ENCODE data around the gene RBBP8NL.
A peak's percentile ranks its signal among the peaks of the same experiment; 100 is the strongest.

RBBP8NL gene

DNA sequence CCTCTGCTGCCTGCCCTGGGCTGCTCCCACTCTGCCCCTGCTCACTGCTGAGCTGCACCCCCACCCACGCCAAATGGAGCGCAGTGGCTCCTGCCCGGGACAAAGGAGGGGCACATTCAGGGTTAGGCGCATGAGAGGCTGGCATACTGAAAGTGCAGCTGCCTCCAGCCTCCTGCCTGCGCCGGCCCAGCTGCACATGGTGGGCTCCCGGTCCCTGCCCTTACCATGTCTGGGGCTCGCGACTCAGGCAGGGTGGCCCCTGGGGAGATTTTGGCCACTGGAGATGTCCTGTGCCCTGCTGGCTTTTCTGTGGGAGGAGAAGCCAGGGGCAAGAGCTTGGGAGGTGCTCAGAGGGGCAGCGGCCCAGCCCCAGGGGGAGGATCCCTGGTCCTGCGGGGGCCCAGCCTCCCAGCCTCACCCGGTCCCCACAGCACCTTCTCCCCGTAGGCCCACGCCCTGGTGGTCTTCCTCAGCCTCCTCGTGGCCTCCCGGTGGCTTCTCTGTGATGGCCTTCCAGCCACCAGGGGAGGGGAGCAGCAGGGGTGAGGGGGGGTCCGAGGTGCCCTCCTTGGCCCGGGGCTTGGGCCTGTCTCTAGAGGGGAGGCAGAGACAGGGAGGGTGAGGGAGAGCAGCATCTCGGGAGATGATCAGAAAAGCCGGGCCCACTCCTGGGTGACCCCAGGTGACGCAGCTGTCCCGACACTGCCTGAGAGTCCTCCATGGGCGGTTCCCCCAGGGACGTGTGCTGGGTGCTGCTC is 11.8 kb downstream of the RBBP8NL start:
- H3K27me3 ChIP-seq (ENCODE audit: control insufficient read depth, insufficient read depth, low read length) = no peaks in the 10 kb centered on the region
- no peak overlapping the region for H3K9ac ChIP-seq (ENCODE audit: low read length)
- no peak overlapping the region for H3K27ac ChIP-seq (ENCODE audit: low read length)
- no peaks in the 10 kb centered on the region for H3K36me3 ChIP-seq (ENCODE audit: control insufficient read depth, low read depth, low read length)
- H3K4me3 ChIP-seq (ENCODE audit: low read length) = no peak overlapping the region
- H3K4me1 ChIP-seq (ENCODE audit: control insufficient read depth, low read depth, low read length) = peaks cover under 1% of the 10 kb centered on the region
- no peaks in the 10 kb centered on the region for H3K9me3 ChIP-seq (ENCODE audit: control insufficient read depth, low read depth, low read length)

DNA sequence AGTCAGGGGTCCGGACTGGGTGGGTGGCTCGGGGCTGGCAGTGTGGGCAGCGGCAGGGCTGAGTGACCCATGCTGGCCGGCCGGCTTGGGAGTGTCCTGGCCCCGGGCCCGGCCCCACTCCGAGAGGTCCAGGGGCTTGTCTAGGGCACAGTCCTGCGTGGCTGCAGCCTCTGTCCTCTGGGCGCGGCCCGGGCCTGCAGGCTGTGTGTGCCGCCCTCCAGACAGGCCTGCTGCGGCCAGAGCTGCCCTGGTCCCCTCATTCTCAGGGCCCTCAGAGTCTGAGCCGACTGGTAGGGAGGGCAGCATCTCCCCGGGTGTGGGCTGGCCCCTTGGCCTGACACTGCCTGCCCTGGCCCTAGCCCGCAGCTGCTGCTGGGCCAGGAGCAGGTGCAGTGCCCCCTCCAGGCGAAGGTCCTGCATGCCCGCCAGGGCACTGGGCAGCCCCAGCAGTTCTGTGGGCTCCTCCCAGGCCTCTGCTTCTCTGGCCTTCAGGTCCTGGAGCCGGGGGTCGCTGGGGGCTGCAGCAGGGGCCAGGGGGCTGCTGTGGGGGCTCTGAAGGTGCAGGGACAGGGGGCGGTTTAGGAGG is 13.3 kb downstream of the RBBP8NL start:
- H3K27ac ChIP-seq (ENCODE audit: low read length) = no peak overlapping the region
- no peaks in the 10 kb centered on the region for H3K9me3 ChIP-seq (ENCODE audit: control insufficient read depth, low read depth, low read length)
- H3K4me3 ChIP-seq (ENCODE audit: low read length) = no peak overlapping the region
- no peaks in the 10 kb centered on the region for H3K36me3 ChIP-seq (ENCODE audit: control insufficient read depth, low read depth, low read length)
- peaks cover 9% of the 10 kb centered on the region for H3K27me3 ChIP-seq (ENCODE audit: control insufficient read depth, insufficient read depth, low read length)
- peaks cover 4% of the 10 kb centered on the region for H3K4me1 ChIP-seq (ENCODE audit: control insufficient read depth, low read depth, low read length)
- no peak overlapping the region for H3K9ac ChIP-seq (ENCODE audit: low read length)

DNA sequence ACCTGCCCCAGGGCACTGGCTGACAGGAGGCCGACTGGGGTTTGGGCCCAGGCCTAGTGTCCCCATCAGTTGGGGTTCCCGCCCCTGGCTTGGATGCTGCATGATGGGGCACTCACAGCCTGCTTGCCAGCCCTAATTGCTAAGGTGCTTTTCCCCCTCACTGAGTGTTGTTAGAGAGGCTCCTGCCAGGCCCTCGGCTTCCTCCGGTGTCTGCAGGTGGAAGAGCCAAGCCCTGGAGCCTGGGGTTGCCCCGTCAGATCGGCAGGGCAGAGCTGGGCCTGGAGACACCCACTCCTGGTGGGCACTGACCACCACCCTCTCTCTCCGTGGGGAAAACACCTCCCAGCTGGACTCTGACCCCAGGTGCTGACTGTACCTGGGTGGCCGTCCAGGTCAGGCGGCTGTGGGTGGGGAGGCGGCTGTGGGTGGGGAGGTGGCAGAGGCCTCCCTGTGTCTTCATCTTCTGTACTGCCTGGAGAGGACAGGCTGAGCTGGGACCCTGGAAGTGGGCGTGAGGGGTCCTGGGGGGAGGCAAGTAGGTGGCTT is 14.2 kb downstream of the RBBP8NL start:
- Histone ChIP-seq H3K4me3 (ENCODE audit: low read length) (no peak overlapping the region), H3K9me3 (ENCODE audit: control insufficient read depth, low read depth, low read length) (no peaks in the 10 kb centered on the region), H3K27ac (ENCODE audit: low read length) (no peak overlapping the region), H3K27me3 (ENCODE audit: control insufficient read depth, insufficient read depth, low read length) (peaks cover 16% of the 10 kb centered on the region), H3K9ac (ENCODE audit: low read length) (no peak overlapping the region), H3K36me3 (ENCODE audit: control insufficient read depth, low read depth, low read length) (no peaks in the 10 kb centered on the region), H3K4me1 (ENCODE audit: control insufficient read depth, low read depth, low read length) (peaks cover 4% of the 10 kb centered on the region)

DNA sequence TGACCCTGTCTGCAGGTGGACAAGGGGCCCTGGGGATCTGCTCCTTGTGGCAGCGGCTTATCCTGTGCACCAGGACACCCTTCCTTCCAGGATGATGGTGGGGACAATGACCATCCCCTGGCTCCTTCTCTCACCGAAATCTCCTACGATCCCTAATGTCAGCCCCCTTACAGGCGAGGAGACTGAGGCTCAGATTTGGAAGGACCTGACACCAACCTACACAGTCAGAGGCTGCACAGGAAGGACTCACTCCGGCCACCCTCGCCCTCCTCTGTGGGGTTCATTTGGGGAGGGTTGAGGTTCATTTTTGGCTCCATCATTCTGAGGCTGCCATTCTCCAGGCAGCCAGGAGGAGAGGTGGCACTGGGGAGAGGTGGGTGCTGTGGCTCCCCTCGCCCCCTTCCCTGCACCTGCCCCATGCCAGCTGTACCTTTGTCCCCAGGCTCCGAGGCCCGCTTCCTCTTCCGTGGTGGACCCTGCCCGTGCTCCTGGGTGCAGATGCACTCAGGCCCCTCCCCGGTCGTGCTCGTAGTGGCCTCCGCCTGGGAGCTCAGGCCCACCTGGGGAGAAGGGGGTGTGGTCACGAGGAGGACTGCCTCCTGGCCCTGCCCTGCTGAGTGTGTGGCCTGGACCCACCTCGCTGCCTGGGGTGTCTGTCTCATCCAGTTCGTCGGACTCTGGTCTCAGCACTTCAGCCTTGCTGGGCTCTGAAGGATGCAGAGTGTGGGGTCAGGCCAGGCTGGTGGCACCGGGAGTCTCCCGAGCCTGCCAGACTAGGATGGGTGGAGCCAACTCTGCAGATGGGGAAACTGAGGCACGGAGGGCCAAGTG is 14.9 kb downstream of the RBBP8NL start:
- Histone ChIP-seq H3K27ac (ENCODE audit: low read length) (no peak overlapping the region), H3K4me1 (ENCODE audit: control insufficient read depth, low read depth, low read length) (peaks cover 4% of the 10 kb centered on the region), H3K36me3 (ENCODE audit: control insufficient read depth, low read depth, low read length) (no peaks in the 10 kb centered on the region), H3K9ac (ENCODE audit: low read length) (no peak overlapping the region), H3K9me3 (ENCODE audit: control insufficient read depth, low read depth, low read length) (no peaks in the 10 kb centered on the region), H3K27me3 (ENCODE audit: control insufficient read depth, insufficient read depth, low read length) (peaks cover 21% of the 10 kb centered on the region), H3K4me3 (ENCODE audit: low read length) (no peak overlapping the region)

DNA sequence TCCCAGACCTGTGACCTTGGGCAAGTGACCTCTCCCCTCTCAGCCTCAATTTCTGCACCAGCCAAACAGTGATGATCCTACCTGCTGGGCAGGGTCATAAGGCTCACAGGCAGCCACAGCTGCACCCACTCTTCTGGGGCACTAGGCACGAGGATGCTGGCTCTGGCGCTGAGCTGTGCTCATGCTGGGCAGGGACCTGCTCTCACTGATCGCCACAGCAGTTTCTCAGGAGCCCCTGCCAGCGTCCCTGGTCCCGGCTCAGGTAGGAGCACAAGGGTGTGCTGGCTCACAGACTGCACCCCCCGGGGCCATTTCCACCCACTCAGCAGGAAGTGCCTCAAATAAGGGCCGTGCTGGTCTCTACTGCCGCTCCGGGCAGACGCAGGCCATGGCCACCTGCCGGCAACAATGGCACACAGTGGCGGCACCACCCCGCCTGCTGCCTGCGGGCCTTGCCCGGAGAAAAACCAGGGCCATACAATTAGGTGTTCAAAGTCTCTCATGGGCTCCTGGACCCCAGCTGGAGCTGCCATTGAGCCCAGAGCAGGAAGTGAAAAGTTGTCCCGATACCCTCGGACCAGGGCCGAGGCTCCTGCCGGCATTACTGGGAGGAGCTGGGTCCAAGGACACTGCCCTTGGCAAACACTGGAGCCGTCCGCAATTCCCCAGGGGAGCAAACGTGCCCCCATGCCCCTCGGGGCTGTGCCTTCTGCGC is 15.7 kb downstream of the RBBP8NL start:
- Histone ChIP-seq H3K27me3 (ENCODE audit: control insufficient read depth, insufficient read depth, low read length) (peaks cover 21% of the 10 kb centered on the region), H3K4me3 (ENCODE audit: low read length) (no peak overlapping the region), H3K27ac (ENCODE audit: low read length) (no peak overlapping the region)

DNA sequence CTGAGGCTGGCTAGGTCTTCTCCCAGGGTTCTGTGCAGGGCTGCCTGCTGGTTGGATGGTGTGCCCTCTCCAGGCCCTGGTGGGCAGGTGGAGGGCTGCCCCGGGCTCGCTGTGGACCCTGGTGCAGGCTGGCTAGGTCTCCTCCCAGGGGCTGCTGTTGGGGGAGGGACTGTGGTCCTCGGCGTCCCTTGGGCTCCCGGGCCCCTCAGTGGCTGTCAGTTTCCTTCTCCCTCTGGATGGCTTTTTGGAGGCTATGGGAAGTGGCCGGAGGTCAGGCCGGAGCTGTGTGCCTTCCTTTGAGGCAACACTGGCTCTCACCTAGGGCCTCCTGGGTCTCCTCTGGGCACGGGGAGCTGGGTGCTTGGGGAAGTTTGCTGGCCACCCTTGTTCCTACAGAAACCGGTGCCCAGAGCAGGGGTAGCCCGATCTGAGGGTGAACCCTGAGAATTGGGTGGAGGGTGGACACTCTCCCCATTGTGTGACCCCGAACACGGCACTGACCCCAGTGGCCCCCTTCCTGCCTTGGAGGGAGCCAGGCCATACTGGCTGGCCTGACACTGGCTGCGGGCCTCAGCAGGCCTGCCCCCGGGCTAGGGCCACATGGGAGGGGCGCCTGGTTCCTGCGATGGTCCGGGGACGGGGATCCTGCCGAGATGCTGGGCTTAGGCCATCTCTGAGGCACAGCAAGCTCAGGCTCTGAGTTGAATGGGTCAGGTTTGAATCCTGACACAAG is 16.4 kb downstream of the RBBP8NL start:
- Histone ChIP-seq H3K27me3 (ENCODE audit: control insufficient read depth, insufficient read depth, low read length) (peaks cover 21% of the 10 kb centered on the region), H3K4me1 (ENCODE audit: control insufficient read depth, low read depth, low read length) (peaks cover 9% of the 10 kb centered on the region), H3K9ac (ENCODE audit: low read length) (no peak overlapping the region), H3K4me3 (ENCODE audit: low read length) (peak overlapping the region; percentile 16), H3K27ac (ENCODE audit: low read length) (no peak overlapping the region), H3K36me3 (ENCODE audit: control insufficient read depth, low read depth, low read length) (no peaks in the 10 kb centered on the region), H3K9me3 (ENCODE audit: control insufficient read depth, low read depth, low read length) (no peaks in the 10 kb centered on the region)

More for the DNA sequence above, 15.7 kb downstream of the RBBP8NL start:
- Histone ChIP-seq H3K9ac (ENCODE audit: low read length) (no peak overlapping the region), H3K9me3 (ENCODE audit: control insufficient read depth, low read depth, low read length) (no peaks in the 10 kb centered on the region), H3K36me3 (ENCODE audit: control insufficient read depth, low read depth, low read length) (no peaks in the 10 kb centered on the region), H3K4me1 (ENCODE audit: control insufficient read depth, low read depth, low read length) (peaks cover 4% of the 10 kb centered on the region)

DNA sequence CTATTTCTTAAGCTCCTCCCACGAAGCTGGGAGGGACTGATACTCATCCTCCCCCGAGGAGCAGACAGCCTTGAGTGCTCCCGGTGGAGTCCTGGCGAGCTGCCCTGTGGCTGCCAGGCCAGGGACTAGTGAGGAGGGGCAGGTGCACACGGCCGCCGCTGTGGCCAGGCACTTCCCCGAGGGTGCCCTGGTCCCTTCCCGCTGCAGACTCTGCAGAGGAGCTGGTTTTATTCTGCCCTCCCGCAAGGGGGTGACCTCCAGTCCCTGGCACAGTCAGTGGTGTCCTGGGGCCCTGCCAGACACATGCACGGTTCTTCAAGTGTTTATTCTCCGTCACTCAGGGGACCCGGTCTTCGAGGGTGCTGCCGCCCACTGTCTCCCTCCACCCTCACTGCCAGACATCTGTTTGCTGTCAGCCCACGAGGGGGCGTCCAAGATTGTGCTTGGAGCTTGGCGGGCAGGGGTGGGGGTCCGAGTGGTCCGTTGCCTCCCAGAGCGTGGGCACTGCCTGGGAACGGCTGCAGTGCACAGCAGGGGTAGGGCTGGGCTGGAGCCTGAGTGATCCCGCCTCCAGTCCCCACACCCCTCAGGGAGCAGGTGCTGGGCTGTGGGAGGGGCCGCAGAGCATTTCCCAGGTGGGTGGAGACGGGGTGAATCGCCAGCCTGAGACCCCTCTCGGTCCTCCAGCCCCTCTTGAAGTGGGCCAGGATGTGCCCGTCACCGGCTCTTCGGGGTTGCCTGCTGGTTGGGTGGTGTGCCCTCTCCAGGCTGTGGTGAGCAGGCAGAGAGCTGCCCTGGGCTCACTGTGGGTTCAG is 17.2 kb downstream of the RBBP8NL start:
- Histone ChIP-seq H3K9ac (ENCODE audit: low read length) (no peak overlapping the region), H3K9me3 (ENCODE audit: control insufficient read depth, low read depth, low read length) (no peaks in the 10 kb centered on the region), H3K27ac (ENCODE audit: low read length) (no peak overlapping the region), H3K4me1 (ENCODE audit: control insufficient read depth, low read depth, low read length) (peaks cover 9% of the 10 kb centered on the region), H3K36me3 (ENCODE audit: control insufficient read depth, low read depth, low read length) (no peaks in the 10 kb centered on the region), H3K27me3 (ENCODE audit: control insufficient read depth, insufficient read depth, low read length) (peaks cover 21% of the 10 kb centered on the region), H3K4me3 (ENCODE audit: low read length) (peak overlapping the region; percentile 16)

DNA sequence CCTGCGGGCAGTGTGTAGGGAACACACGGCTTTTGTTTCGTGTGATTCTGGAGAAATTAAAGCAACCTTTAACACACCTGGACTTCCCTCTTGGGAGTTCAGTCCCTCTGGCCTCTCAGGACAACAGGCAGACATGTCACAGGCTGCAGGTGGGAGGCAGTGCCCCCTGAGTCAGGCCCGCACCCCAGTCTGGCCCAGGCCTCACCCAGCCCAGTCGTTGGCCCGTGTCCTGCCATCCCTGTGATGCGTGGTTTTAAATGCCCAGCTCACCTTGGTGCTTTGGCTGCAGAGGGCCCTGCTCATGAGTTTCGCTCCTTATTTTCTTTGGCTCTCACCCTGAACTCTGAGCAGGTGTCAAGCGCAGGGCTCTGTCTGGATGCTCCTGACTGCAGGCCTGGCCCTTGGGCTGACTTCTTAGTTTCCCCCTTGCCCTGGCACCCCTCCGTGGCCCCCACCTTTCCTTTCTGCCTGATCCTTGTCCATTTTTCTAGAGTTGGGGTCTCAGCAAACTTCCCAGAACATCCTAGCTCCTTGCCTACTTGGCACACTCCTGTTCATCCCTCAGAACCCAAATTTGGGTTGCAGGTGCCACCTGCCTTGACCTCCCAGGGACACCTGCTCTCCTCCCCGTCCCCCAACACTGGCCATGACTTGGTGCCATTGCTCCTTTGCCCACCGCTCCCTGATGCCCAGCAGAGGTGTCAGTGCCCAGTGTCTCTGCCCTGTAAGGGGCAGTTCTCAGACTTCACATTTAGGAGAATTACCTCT is 18.1 kb downstream of the RBBP8NL start:
- no peaks in the 10 kb centered on the region for H3K9me3 ChIP-seq (ENCODE audit: control insufficient read depth, low read depth, low read length)
- H3K36me3 ChIP-seq (ENCODE audit: control insufficient read depth, low read depth, low read length) = no peaks in the 10 kb centered on the region
- H3K4me3 ChIP-seq (ENCODE audit: low read length) = no peak overlapping the region
- no peak overlapping the region for H3K9ac ChIP-seq (ENCODE audit: low read length)
- H3K27me3 ChIP-seq (ENCODE audit: control insufficient read depth, insufficient read depth, low read length) = peaks cover 21% of the 10 kb centered on the region
- H3K4me1 ChIP-seq (ENCODE audit: control insufficient read depth, low read depth, low read length) = peaks cover 9% of the 10 kb centered on the region
- no peak overlapping the region for H3K27ac ChIP-seq (ENCODE audit: low read length)

DNA sequence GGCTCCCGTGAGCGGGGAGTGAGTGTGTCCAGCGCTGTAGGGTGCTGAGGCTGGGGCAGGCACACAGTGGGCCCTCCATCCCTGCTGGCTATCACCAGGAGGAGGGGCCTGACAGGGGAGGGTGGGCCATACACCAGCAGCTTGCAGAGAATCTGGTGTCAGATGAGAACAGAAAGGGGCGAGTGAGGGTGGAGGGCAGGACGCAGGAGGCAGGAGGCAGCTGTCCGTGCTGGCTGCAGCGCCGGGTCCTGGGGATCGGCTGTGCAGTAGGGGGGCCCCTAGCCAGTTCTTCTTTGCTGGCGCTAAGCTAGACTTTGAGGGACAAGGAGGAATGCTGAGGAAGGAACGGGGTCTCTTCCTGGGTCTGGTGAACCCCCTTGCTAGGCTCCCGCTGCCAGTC is 18.7 kb downstream of the RBBP8NL start:
- peaks cover 9% of the 10 kb centered on the region for H3K4me1 ChIP-seq (ENCODE audit: control insufficient read depth, low read depth, low read length)
- peaks cover 21% of the 10 kb centered on the region for H3K27me3 ChIP-seq (ENCODE audit: control insufficient read depth, insufficient read depth, low read length)

More for the DNA sequence above, 18.7 kb downstream of the RBBP8NL start:
- Histone ChIP-seq H3K27ac (ENCODE audit: low read length) (no peak overlapping the region), H3K9me3 (ENCODE audit: control insufficient read depth, low read depth, low read length) (no peaks in the 10 kb centered on the region), H3K4me3 (ENCODE audit: low read length) (no peak overlapping the region), H3K9ac (ENCODE audit: low read length) (no peak overlapping the region), H3K36me3 (ENCODE audit: control insufficient read depth, low read depth, low read length) (no peaks in the 10 kb centered on the region)
